Limb (tissue), 2 donors: ENCODE measurements around the gene SLC12A4.

Experiments used
- DNase-seq, 2 donors: peaks; one replicate each; pipeline ENCODE4 v3.0.0-alpha.2; 2016; ENCODE audit errors: extremely low spot score in 2 of 2

Gene SLC12A4

GRCh38 chr16:67897231-67897630 is 71.2 kb downstream of the SLC12A4 start:
- DNase-seq, result peak in 1 of 2 donors; percentile 49

GRCh38 chr16:67893743-67894399 is 74.6 kb downstream of the SLC12A4 start:
- no peak for DNase-seq
